NCI-H2029 treated with DMSO at 0.1 percent for 48 hours (cell line): Measurements from ENCODE around the gene CTDSP1.

Experiments used
- DNase-seq: peaks from one replicate; lab custom pipeline; 2025; lab: John Stamatoyannopoulos, UW

The CTDSP1 gene

GRCh38 chr2:218383892-218384519, 15.7 kb upstream of the CTDSP1 start:
- no peak for DNase-seq

DNA sequence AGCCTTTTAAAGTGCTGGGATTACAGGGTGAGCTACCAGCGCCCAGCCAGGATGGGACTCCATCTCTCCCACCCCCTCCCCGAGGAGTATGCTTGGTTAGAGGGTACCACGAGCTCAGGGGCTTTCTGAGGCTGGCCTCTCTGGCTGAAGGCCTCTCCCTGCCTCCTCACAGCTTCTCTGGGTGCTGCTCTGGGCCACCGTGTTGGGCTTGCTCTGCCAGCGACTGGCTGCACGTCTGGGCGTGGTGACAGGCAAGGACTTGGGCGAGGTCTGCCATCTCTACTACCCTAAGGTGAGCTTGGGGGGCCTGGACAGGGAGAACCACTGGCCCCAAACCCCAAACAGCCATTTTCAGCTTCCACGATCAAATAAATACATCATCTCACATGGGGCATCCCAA, 14.7 kb upstream of the CTDSP1 start:
- no peak for DNase-seq

GRCh38 chr2:218386505-218387368, 12.9 kb upstream of the CTDSP1 start:
- no peak for DNase-seq

- DNase-seq = peak; percentile 82
These were observed 12.1 kb upstream of the CTDSP1 start for GRCh38 chr2:218387369-218388194.

GRCh38 chr2:218389333-218390150, 10.1 kb upstream of the CTDSP1 start:
- DNase-seq = no peak

DNA sequence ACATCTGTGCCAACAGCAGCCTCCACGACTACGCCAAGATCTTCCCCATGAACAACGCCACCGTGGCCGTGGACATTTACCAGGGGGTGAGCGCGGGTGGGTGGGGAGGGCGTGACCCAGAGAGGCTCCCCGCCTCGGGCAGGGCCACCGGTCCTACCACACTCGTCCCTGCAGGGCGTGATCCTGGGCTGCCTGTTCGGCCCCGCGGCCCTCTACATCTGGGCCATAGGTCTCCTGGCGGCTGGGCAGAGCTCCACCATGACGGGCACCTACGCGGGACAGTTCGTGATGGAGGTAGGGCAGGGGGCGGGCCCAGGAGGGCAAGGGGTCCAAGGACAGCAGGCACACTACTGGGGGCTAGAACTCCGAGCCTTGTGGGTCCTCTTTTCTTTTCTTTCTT, 8.5 kb upstream of the CTDSP1 start:
- no peak for DNase-seq

- DNase-seq = no peak
These were observed 7.2 kb upstream of the CTDSP1 start for GRCh38 chr2:218392459-218392858.

DNA sequence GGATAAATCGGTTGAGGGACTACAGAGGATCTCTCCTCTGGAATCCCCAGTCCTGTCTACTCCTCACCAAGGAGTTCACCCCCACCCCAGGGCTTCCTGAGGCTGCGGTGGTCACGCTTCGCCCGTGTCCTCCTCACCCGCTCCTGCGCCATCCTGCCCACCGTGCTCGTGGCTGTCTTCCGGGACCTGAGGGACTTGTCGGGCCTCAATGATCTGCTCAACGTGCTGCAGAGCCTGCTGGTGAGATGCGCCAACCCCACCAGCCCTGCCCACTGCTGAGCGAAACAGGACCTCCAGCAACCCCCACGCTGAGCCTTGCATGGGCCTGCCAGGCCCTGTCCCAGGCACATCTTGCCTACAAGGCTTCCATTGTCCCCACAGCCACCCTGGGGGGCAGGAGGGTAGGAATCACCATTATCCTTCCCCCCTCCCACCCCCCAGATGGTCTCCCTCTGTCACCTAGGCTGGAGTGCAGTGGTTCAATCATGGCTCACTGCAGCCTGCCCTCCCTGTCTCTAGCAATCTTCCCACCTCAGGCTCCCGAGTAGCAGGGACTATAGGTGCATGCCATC, 6.7 kb upstream of the CTDSP1 start:
- DNase-seq = no peak

DNA sequence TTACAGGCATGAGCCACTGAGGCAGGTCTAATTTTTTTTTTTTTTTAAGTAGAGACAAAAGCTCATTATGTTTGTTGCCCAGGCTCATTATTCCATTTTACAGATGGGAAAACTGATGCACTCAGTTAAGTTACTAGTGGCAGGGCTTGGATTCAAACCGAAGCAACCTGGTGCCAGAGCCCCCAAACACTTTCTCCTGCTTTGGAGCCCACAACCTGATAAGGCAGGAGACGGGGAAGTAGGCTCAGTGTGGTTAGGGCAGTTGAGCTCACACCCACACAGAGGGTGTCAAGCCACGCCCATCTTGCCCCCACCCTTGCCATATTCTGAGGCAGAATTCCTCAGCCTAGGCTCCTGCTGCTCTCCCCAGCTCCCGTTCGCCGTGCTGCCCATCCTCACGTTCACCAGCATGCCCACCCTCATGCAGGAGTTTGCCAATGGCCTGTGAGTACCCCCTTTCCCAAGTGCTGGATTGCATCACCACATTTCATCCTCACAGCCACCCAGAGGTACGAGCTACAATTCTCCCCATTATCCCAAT, 5.8 kb upstream of the CTDSP1 start:
- no peak for DNase-seq

- DNase-seq = no peak
These were observed 5.2 kb upstream of the CTDSP1 start for GRCh38 chr2:218394298-218395089.

DNA sequence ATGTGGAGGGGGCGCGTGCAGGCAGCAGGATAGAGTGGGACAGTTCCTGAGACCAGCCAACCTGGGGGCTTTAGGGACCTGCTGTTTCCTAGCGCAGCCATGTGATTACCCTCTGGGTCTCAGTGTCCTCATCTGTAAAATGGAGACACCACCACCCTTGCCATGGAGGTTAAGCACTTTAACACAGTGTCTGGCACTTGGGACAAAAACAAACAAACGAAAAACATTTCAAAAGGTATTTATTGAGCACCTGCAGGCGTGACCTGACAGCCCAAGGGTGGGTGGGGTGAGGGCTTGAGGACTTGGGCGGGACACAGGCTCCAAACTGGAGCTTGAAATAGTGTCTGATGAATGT, 4.6 kb upstream of the CTDSP1 start:
- DNase-seq = no peak

DNA sequence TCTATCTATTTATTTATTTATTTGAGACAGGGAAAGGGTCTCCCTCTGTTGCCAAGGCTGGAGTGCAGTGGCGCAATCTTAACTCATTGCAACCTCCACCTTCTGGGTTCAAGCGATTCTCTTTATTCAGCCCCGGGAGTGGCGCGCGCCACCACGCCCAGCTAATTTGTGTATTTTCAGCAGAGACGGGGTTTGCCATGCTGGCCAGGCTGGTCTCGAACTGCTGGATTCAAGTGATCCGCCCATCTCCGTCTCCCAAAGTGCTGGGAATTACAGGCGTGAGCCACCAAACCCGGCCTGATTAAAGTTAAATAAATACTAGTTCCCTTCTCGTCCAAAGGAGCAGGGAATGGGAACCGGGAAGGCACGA, 4.2 kb upstream of the CTDSP1 start:
- no peak for DNase-seq

DNA sequence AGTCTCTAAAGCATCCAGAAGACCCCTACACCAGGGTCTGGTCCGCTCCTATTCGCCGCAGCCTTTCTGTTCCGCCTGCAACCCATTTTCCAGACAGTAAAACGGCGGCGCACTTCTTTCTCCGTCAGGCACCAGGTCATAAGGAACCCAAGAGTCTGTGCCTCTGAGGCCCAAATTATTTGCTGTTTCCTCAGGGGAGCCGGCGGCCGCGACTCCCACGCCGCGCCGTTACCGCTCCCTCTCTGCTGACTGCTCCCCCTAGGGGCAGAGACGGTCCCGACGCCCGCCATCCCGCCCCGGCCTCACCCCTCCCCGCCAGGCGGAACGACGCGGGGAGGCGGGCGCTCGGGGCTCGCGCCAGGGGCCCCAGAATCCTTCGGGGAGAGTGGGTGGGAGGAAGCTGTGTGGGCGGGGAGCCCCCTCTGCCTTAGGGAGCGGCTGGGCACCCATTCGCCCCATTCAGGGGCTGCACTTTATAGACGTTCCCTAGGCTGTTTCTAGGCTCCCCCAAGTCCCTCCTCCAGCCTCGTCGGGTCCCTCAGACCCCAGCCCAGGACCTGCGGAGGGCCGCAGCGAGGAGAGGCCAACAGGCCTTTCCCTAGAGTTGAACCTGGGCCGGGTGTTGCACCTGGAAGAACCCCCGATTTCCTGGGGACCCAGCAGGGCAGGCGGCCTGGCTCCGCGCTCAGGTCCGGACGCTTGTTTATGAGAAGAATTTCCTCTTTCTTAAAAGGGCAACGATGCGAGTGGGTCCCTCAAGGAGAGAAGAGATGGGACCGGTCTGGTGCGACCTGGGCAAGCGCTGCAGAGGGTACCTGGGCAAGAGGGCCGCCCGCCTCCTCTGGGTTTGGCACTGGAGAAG, 3.6 kb upstream of the CTDSP1 start:
- peak; percentile 79 for DNase-seq

DNA sequence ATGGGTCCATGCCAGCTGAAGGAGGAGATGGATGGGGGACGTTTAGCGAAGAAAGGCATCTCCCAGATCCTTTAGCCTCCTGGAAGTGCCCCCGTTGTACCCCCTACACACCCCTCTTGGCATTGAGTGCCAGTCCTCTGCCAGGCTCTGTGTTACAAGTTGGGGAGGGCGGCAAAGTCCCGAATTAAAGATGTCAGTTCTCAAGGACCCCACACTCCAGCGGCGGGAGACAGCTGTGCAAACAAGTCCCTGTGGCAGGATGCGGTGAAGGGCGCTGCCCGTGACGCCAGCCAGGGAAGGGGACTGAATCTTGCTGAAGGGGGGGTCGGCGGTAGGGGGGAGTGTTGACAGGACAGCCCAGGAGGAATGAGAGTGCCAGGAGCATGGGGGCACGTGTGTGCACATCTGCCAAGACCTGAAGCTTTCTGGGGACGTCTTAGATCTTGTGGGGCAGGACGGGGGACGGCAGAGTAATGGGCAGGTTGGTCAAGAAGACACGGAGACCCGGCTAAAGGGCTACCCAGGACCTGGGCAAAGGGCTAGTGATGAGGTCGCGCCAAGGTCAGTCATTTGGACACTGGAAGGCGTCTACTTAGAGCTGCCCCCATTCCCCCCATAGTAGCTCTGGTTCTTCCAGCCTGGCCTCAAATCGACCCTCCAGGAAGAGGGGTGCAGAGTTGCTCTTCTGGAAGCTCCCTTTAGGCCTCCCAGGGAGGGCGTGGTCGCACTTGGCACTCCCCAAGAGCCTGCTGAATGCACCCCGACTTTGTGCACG, 2.8 kb upstream of the CTDSP1 start:
- DNase-seq = peak; percentile 79

DNA sequence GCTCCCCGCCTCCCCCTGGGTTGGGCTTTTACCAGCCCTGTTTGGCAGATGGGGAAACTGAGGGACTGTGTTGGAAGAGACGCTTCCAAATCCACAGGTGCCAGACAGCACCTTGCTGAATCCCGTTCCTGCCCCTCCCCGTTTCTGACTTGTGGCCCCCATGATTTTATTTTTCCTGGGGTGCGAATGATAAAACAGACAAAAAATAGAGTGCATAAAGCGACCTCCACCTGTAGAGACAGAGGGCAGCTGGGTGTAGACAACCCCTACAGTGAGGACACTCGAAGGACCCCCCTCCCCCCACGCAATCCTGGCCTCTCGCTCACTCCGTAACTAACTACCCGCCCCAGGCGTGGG, 2.2 kb upstream of the CTDSP1 start:
- DNase-seq = no peak

- DNase-seq = peak; percentile 46
These were observed 1.7 kb upstream of the CTDSP1 start for GRCh38 chr2:218397820-218398436.

GRCh38 chr2:218398437-218399390, 954 bp upstream of the CTDSP1 start:
- DNase-seq = no peak
